ENCODE results near the gene TSPAN17.

The TSPAN17 gene

DNA sequence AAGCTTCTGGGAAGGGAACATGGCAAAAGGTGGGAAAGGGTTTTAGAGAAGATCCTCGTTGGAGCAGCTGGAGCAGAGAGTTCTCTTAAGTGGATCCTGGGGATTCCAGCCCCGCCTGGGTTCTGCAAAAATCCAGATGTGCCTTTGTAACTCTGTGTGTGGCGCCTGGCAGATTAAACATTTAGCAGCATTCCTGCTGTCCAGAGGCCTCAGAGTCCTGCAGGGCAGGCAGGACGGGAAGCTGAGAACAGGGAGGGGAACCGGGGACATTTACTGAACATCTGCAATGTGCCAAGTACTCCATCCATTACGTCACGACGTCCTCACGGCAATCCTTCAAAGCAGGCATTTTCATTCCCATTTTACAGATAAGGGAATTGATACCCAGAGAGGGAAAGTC, 10.9 kb upstream of the TSPAN17 start:
- Histone ChIP-seq H3K9me2 (ENCODE audit: low read depth, low read length) (no peaks in the 10 kb centered on the region), H3K27me3 (ENCODE audit: insufficient read depth, low read length) (peaks cover 8% of the 10 kb centered on the region), H3K4me1 (ENCODE audit: insufficient read depth, low read length, severe bottlenecking) (peaks cover 10% of the 10 kb centered on the region)

DNA sequence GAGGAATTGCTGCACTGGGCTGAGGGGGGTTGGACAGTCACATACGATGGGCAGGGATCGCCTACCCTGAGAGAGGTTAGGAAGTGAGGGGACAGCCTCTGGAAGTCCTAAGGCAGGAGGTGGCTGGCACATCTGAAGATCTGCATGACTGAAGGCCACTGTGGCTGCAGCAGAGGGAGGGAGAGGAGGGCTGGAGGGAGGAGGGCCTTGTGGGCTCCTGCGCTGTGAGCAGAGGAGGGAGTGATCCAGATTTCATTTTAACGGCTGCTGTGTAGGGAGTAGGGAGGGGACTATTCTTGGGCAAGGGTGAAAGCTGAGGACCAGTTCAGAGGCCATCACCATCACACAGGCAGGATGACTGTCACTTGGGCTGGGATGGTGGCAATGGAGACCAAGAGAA, 9.7 kb upstream of the TSPAN17 start:
- Histone ChIP-seq H2AFZ (ENCODE audit: low read length) (no peak overlapping the region), H3K36me3 (ENCODE audit: insufficient read depth, low read length) (no peaks in the 10 kb centered on the region), H3K79me2 (ENCODE audit: insufficient read depth, low read length) (no peaks in the 10 kb centered on the region), H3K4me2 (ENCODE audit: low read length) (no peak overlapping the region), H3K9me3 (ENCODE audit: low read length) (no peaks in the 10 kb centered on the region), H3K4me1 (ENCODE audit: insufficient read depth, low read length, severe bottlenecking) (peaks cover 10% of the 10 kb centered on the region), H3K9ac (ENCODE audit: low read length) (no peak overlapping the region), H3K9me2 (ENCODE audit: low read depth, low read length) (no peaks in the 10 kb centered on the region), H3K4me3 (ENCODE audit: low read depth, low read length, poor library complexity, severe bottlenecking) (no peak overlapping the region), H3K27ac (ENCODE audit: low read depth, low read length, poor library complexity, severe bottlenecking) (no peak overlapping the region), H3K27me3 (ENCODE audit: insufficient read depth, low read length) (peaks cover 8% of the 10 kb centered on the region), H4K20me1 (ENCODE audit: insufficient read depth, low read length) (no peaks in the 10 kb centered on the region), H3F3A (ENCODE audit: insufficient read depth, low read length) (no peaks in the 10 kb centered on the region)
- no peak for TF ChIP-seq EZH2 (IDR thresholded peaks at IDR 0.05; ENCODE audit: borderline replicate concordance, low read length)
- TF ChIP-seq, protein P1, sequence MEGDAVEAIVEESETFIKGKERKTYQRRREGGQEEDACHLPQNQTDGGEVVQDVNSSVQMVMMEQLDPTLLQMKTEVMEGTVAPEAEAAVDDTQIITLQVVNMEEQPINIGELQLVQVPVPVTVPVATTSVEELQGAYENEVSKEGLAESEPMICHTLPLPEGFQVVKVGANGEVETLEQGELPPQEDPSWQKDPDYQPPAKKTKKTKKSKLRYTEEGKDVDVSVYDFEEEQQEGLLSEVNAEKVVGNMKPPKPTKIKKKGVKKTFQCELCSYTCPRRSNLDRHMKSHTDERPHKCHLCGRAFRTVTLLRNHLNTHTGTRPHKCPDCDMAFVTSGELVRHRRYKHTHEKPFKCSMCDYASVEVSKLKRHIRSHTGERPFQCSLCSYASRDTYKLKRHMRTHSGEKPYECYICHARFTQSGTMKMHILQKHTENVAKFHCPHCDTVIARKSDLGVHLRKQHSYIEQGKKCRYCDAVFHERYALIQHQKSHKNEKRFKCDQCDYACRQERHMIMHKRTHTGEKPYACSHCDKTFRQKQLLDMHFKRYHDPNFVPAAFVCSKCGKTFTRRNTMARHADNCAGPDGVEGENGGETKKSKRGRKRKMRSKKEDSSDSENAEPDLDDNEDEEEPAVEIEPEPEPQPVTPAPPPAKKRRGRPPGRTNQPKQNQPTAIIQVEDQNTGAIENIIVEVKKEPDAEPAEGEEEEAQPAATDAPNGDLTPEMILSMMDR (IDR thresholded peaks at IDR 0.05; ENCODE audit: low read length), result no peak

More for the DNA sequence above, 10.9 kb upstream of the TSPAN17 start:
- H2AFZ ChIP-seq (ENCODE audit: low read length), result no peak overlapping the region
- no peaks in the 10 kb centered on the region for H3K36me3 ChIP-seq (ENCODE audit: insufficient read depth, low read length)
- TF ChIP-seq EZH2 (IDR thresholded peaks at IDR 0.05; ENCODE audit: borderline replicate concordance, low read length), result no peak
- TF ChIP-seq, protein P1 (IDR thresholded peaks at IDR 0.05; ENCODE audit: low read length), result no peak
- no peaks in the 10 kb centered on the region for H3K9me3 ChIP-seq (ENCODE audit: low read length)
- H3K79me2 ChIP-seq (ENCODE audit: insufficient read depth, low read length), result no peaks in the 10 kb centered on the region
- no peak overlapping the region for H3K9ac ChIP-seq (ENCODE audit: low read length)
- H3F3A ChIP-seq (ENCODE audit: insufficient read depth, low read length), result no peaks in the 10 kb centered on the region
- no peak overlapping the region for H3K27ac ChIP-seq (ENCODE audit: low read depth, low read length, poor library complexity, severe bottlenecking)
- H3K4me2 ChIP-seq (ENCODE audit: low read length), result no peak overlapping the region
- no peaks in the 10 kb centered on the region for H4K20me1 ChIP-seq (ENCODE audit: insufficient read depth, low read length)
- H3K4me3 ChIP-seq (ENCODE audit: low read depth, low read length, poor library complexity, severe bottlenecking), result no peak overlapping the region

DNA sequence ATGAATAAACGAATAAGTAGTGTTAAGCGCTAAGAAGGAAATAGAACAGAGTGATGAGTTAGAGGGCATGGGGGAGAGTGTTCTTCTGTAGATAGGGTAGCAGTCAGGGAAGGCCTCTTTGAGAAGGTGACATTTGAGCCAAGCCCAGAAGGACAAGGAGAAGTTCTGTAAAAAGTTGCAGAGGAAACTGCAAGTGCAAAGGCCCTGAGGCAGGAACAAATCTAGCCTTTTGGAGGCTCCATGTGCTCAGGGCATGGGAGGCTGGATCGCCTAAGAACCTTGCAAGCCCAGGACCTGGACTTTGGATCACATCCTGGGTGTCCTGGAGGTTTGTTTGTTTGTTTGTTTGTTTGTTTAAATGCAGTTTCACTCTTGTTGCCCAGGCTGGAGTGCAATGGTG, 8.8 kb upstream of the TSPAN17 start:
- Histone ChIP-seq H3K9me2 (ENCODE audit: low read depth, low read length) (no peaks in the 10 kb centered on the region), H3K4me2 (ENCODE audit: low read length) (no peak overlapping the region), H3K4me1 (ENCODE audit: insufficient read depth, low read length, severe bottlenecking) (peaks cover 8% of the 10 kb centered on the region), H3K27me3 (ENCODE audit: insufficient read depth, low read length) (peaks cover 8% of the 10 kb centered on the region), H2AFZ (ENCODE audit: low read length) (no peak overlapping the region), H3K9ac (ENCODE audit: low read length) (no peak overlapping the region), H3K36me3 (ENCODE audit: insufficient read depth, low read length) (no peaks in the 10 kb centered on the region), H3K27ac (ENCODE audit: low read depth, low read length, poor library complexity, severe bottlenecking) (no peak overlapping the region), H4K20me1 (ENCODE audit: insufficient read depth, low read length) (no peaks in the 10 kb centered on the region), H3K79me2 (ENCODE audit: insufficient read depth, low read length) (no peaks in the 10 kb centered on the region), H3F3A (ENCODE audit: insufficient read depth, low read length) (no peaks in the 10 kb centered on the region), H3K4me3 (ENCODE audit: low read depth, low read length, poor library complexity, severe bottlenecking) (no peak overlapping the region), H3K9me3 (ENCODE audit: low read length) (no peaks in the 10 kb centered on the region)
- TF ChIP-seq EZH2 (IDR thresholded peaks at IDR 0.05; ENCODE audit: borderline replicate concordance, low read length), result no peak
- TF ChIP-seq, protein P1 (IDR thresholded peaks at IDR 0.05; ENCODE audit: low read length), result no peak

Measured in OCI-LY1 (cell line).